Heart left ventricle (tissue), 13 donors: ENCODE data around the gene SBNO2.

Source experiments
- POLR2A ChIP-seq, 2 donors: fragments of 450-650 bp; IDR thresholded peaks; one replicate each; pipeline ENCODE4 v1.6.1; 2017; ENCODE audit warnings: antibody characterized with exemption in 2 of 2, mild to moderate bottlenecking in 2 of 2, moderate library complexity in 2 of 2
- TF ChIP-seq, protein P1 (sequence below), 12 donors: fragments of 200-600 bp; sonication (generic) in 4 of 12; IDR thresholded peaks; one replicate each; pipeline versions ENCODE4 v1.5.0 to v1.8.0; 2018 to 2022; ENCODE audit warnings: antibody characterized with exemption in 12 of 12, mild to moderate bottlenecking in 5 of 12
- donor health status: ischemic (EF 13 %, LVEDD 7.1; RV severe dilation, severe dysfunction).
- donor health status: DM: no; HTN: yes; CAD: no.
- donor health status: DM: no; HTN: no; CAD: no.
- donor health status: ischemic (EF 25% LVEDD 6.9; RV normal size, moderate dysfunction).
- donor health status: ischemic (EF 25% LVEDD 5.7; RV mildly dilated, moderate dysfunction).
- donor health status: ischemic (EF 35%, LVEDD 5.7; RV mildly dilated, moderate dysfunction).
- donor health status: nonischemic (EF 11% LVEDD 7.7; RV severe dilation, severe dysfunction).
- donor health status: DM: yes; HTN: yes; CAD: no.
- donor health status: PGD.
- donor health status: ischemic (EF 29% LVEDD 5.4; RV normal size, mild dysfunction).
- donor health status: nonischemic (EF 23%, LVEDD 6.1; RV moderate dilation, normal function).

DNA sequence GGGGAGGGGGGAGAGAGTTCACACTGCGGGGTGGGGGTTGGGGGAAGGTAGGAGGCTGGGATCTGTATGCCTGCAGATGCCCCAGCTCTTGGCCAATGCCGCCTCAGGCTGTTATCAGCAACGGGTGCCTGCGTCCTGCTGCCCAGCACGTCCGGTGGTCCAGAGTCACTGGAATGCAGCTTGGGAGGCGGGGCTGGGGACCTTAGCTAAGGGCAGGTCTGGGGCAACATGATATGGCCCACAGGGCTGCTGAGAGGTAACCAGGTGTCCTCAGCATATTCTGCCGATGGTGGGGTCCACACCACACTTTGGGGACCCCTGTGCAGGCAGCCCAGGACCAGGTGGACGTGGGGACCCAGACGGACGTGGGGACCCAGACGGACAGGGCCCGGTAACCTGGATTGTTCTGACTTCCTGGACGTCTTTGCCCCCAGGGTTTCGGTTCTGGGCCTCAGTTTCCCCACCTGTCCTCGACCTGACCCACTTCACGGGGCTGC lies 107.8 kb downstream of the SBNO2 start:
- TF ChIP-seq, protein P1, sequence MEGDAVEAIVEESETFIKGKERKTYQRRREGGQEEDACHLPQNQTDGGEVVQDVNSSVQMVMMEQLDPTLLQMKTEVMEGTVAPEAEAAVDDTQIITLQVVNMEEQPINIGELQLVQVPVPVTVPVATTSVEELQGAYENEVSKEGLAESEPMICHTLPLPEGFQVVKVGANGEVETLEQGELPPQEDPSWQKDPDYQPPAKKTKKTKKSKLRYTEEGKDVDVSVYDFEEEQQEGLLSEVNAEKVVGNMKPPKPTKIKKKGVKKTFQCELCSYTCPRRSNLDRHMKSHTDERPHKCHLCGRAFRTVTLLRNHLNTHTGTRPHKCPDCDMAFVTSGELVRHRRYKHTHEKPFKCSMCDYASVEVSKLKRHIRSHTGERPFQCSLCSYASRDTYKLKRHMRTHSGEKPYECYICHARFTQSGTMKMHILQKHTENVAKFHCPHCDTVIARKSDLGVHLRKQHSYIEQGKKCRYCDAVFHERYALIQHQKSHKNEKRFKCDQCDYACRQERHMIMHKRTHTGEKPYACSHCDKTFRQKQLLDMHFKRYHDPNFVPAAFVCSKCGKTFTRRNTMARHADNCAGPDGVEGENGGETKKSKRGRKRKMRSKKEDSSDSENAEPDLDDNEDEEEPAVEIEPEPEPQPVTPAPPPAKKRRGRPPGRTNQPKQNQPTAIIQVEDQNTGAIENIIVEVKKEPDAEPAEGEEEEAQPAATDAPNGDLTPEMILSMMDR (IDR thresholded peaks at IDR 0.05), result no peak
- TF ChIP-seq POLR2A (IDR thresholded peaks at IDR 0.05), result no peak
